ENCODE results near the gene OR5J2.
"Not testable (repeated sequence)": the region's sequence is repeated elsewhere in the genome, so short reads cannot be mapped to it uniquely, and the experiment has no call there.

- not testable (repeated sequence) for TF ChIP-seq POLR2A, EP300 (IDR thresholded peaks at IDR 0.05)
- TF ChIP-seq, protein P1, sequence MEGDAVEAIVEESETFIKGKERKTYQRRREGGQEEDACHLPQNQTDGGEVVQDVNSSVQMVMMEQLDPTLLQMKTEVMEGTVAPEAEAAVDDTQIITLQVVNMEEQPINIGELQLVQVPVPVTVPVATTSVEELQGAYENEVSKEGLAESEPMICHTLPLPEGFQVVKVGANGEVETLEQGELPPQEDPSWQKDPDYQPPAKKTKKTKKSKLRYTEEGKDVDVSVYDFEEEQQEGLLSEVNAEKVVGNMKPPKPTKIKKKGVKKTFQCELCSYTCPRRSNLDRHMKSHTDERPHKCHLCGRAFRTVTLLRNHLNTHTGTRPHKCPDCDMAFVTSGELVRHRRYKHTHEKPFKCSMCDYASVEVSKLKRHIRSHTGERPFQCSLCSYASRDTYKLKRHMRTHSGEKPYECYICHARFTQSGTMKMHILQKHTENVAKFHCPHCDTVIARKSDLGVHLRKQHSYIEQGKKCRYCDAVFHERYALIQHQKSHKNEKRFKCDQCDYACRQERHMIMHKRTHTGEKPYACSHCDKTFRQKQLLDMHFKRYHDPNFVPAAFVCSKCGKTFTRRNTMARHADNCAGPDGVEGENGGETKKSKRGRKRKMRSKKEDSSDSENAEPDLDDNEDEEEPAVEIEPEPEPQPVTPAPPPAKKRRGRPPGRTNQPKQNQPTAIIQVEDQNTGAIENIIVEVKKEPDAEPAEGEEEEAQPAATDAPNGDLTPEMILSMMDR (IDR thresholded peaks at IDR 0.05) = not testable (repeated sequence)
Observed at GRCh38 chr11:56219735-56220134, 43.3 kb downstream of the OR5J2 start.

Measured in upper lobe of left lung (tissue), 4 donors.